ENCODE results near the gene PIGU. TPM values are rescaled to one million over a fixed set of nuclear protein-coding genes. Genes with fewer than 3 reads are reported as not detected.

Gene PIGU
- 6.2 and 7.1 TPM in 2 replicates for total RNA-seq

GRCh38 chr20:34676642-34677373 lies at the start of gene PIGU:
Gene PIGU, minus strand, starts transcription at chr20:34677092. Its CDS starts 7 bp downstream, at chr20:34677085.

GRCh38 chr20:34704177-34705007 lies 27.5 kb upstream of the PIGU start, which contains the start of gene TP53INP2:
Gene TP53INP2, plus strand, starts transcription at chr20:34704344. Its CDS starts 4,396 bp downstream, at chr20:34708740.

GRCh38 chr20:34558320-34559218 lies 118.3 kb downstream of the PIGU start, which contains the start of gene MAP1LC3A:
Gene MAP1LC3A, plus strand, starts transcription at chr20:34558718. Its CDS starts 151 bp downstream, at chr20:34558869.

GRCh38 chr20:34516247-34517113 lies 160.4 kb downstream of the PIGU start, which contains the start of gene DYNLRB1:
Gene DYNLRB1, plus strand, starts transcription at chr20:34516422. Its CDS starts 37 bp downstream, at chr20:34516459.

Other genes with a start within 250 kb of the PIGU start
- gene DYNLRB1, start 160.7 kb downstream of the PIGU start, total RNA-seq: 28.6 and 29.0 TPM in 2 replicates
- 10.7 and 20.3 TPM in 2 replicates for gene MAP1LC3A, start 118.4 kb downstream of the PIGU start, total RNA-seq
- 1.2 and 1.7 TPM in 2 replicates for gene TP53INP2, start 27.3 kb upstream of the PIGU start, total RNA-seq
- 4.0 and 6.5 TPM in 2 replicates for gene NCOA6, start 148.6 kb upstream of the PIGU start, total RNA-seq
- gene GGT7, start 195.8 kb upstream of the PIGU start, total RNA-seq: 10.0 and 15.8 TPM in 2 replicates
- gene ACSS2, start 199.5 kb upstream of the PIGU start, total RNA-seq: 28.2 and 45.4 TPM in 2 replicates

All from regular cardiac myocyte (primary cell).